Keratinocyte (primary cell): ENCODE results near the gene C20orf144. TPM values are rescaled to one million over a fixed set of nuclear protein-coding genes. Genes with fewer than 3 reads are reported as not detected.

Experiments
- DNase-seq: peaks from one replicate; pipeline ENCODE4 v3.0.0-alpha.2; 2011; ENCODE audit warnings: low read depth, missing footprints, low spot score
- FAIRE-seq: peaks from 2 replicates; lab custom pipeline; 2011; peaks lifted over from hg19 to GRCh38; lab: Jason Lieb, UNC
- H2AFZ ChIP-seq: 2 replicates; pipeline ENCODE4 v1.6.0; 2012; ENCODE audit warnings: low read length, control low read depth, inconsistent platforms; ENCODE audit not compliant: control insufficient read depth
- H3K27ac ChIP-seq: 2 replicates; pipeline ENCODE4 v1.5.1; 2011; ENCODE audit warnings: low read length; ENCODE audit not compliant: control insufficient read depth, insufficient read depth
- H3K27me3 ChIP-seq: 3 replicates; pipeline ENCODE4 v1.6.0; 2011; ENCODE audit warnings: low read length; ENCODE audit not compliant: control insufficient read depth, insufficient read depth; ENCODE audit errors: extremely low read depth
- H3K36me3 ChIP-seq, 2 experiments: 2 replicates in 1 of 2; 3 replicates in 1 of 2; pipeline ENCODE4 v1.5.1; 2011; ENCODE audit warnings: low read length in 2 of 2, mild to moderate bottlenecking in 1 of 2; ENCODE audit not compliant: control insufficient read depth in 2 of 2, insufficient read depth in 2 of 2; ENCODE audit errors: extremely low read depth in 1 of 2
- H3K4me1 ChIP-seq: 3 replicates; pipeline ENCODE4 v1.5.1; 2011; ENCODE audit warnings: low read length; ENCODE audit not compliant: control insufficient read depth, insufficient read depth; ENCODE audit errors: extremely low read depth
- H3K4me2 ChIP-seq: 3 replicates; pipeline ENCODE4 v1.6.0; 2011; ENCODE audit warnings: low read depth, low read length; ENCODE audit not compliant: control insufficient read depth, insufficient read depth; ENCODE audit errors: extremely low read depth
- H3K4me3 ChIP-seq, 3 experiments: fragments of 200-600 bp in 1 of 3; sonication (generic) in 1 of 3; 2 replicates in 2 of 3; 3 replicates in 1 of 3; pipeline ENCODE4 v1.5.1; 2011 to 2016; ENCODE audit warnings: low read length in 3 of 3, mild to moderate bottlenecking in 3 of 3, control low read depth in 2 of 3, inconsistent platforms in 1 of 3, low read depth in 1 of 3, mixed read lengths in 1 of 3, mixed run types in 1 of 3, moderate library complexity in 1 of 3; ENCODE audit not compliant: control insufficient read depth in 2 of 3, insufficient read depth in 2 of 3; ENCODE audit errors: extremely low read depth in 1 of 3
- H3K79me2 ChIP-seq: 2 replicates; pipeline ENCODE4 v1.6.0; 2012; ENCODE audit warnings: low read length; ENCODE audit not compliant: control insufficient read depth, insufficient read depth
- H3K9ac ChIP-seq: 3 replicates; pipeline ENCODE4 v1.6.0; 2011; ENCODE audit warnings: low read length; ENCODE audit not compliant: control insufficient read depth, insufficient read depth; ENCODE audit errors: extremely low read depth
- H3K9me1 ChIP-seq: 3 replicates; pipeline ENCODE4 v1.6.0; 2011; ENCODE audit warnings: low read length; ENCODE audit not compliant: control insufficient read depth, insufficient read depth; ENCODE audit errors: extremely low read depth
- H3K9me3 ChIP-seq: 2 replicates; pipeline ENCODE4 v1.5.1; 2012; ENCODE audit warnings: low read depth, low read length; ENCODE audit not compliant: control insufficient read depth
- H4K20me1 ChIP-seq: 3 replicates; pipeline ENCODE4 v1.6.0; 2011; ENCODE audit warnings: low read length; ENCODE audit not compliant: control insufficient read depth, insufficient read depth; ENCODE audit errors: extremely low read depth
- CTCF ChIP-seq, 3 experiments: IDR thresholded peaks in 1 of 3; conservative IDR thresholded peaks in 1 of 3; optimal IDR thresholded peaks in 1 of 3; 2 replicates in 2 of 3; 3 replicates in 1 of 3; pipeline versions ENCODE3 to v1.5.1; 2011; ENCODE audit warnings: low read length in 3 of 3, mild to moderate bottlenecking in 3 of 3, moderate library complexity in 2 of 3, control low read depth in 1 of 3, inconsistent platforms in 1 of 3; ENCODE audit not compliant: insufficient read depth in 2 of 3; ENCODE audit errors: extremely low read depth in 1 of 3
- EZH2 ChIP-seq: IDR thresholded peaks from one replicate; pipeline ENCODE4 v1.6.1; 2012; ENCODE audit warnings: inconsistent platforms, mild to moderate bottlenecking, low read length, moderate library complexity
- dilution Hi-C: fragments of 300-500 bp; cut with MboI; formaldehyde crosslinking; loops from one replicate; pipeline ENCODE4 v1.7.0; 2020; ENCODE audit warnings: low sequenced_read_pairs; ENCODE audit not compliant: extremely low pct_ligation_motif_present
- polyA plus RNA-seq, 5 experiments: library from polyadenylated mRNA; depleted of rRNA in 3 of 5; stranded (reverse) in 3 of 5; stranded (forward) in 1 of 5; unstranded in 1 of 5; fragments of >200 nt; gene quantifications; 1 replicate in 1 of 5; 2 replicates in 3 of 5; 3 replicates in 1 of 5; pipeline versions ENCODE4 v1.2.1 to v1.2.3, GENCODE V29; 2011 to 2012; ENCODE audit warnings: missing spikeins in 2 of 5, low read depth in 1 of 5, low replicate concordance in 1 of 5

Gene C20orf144
- polyA plus RNA-seq, 1 donor (not counting 4 experiments of a cell fraction or from before 2014, with no cell fraction given) = 0.03 TPM

GRCh38 chr20:33694639-33695012, 32.5 kb downstream of the C20orf144 start:
- H3K9ac ChIP-seq = no peak overlapping the region
- FAIRE-seq = no peak
- dilution Hi-C loops = no loop called here

GRCh38 chr20:33696448-33696847, 34.3 kb downstream of the C20orf144 start:
- no peak overlapping the region for H2AFZ ChIP-seq
- H3K4me2 ChIP-seq = no peak overlapping the region
- H4K20me1 ChIP-seq = no peaks in the 10 kb centered on the region
- H3K36me3 ChIP-seq = no peaks in the 10 kb centered on the region
- H3K9me3 ChIP-seq = no peaks in the 10 kb centered on the region
- no peak overlapping the region for H3K9ac ChIP-seq
- DNase-seq = no peak
- no peaks in the 10 kb centered on the region for H3K4me1 ChIP-seq
- no peaks in the 10 kb centered on the region for H3K79me2 ChIP-seq
- no peak for FAIRE-seq
- dilution Hi-C loops = no loop called here
- no peak overlapping the region for H3K4me3 ChIP-seq
- no peaks in the 10 kb centered on the region for H3K27me3 ChIP-seq
- no peaks in the 10 kb centered on the region for H3K9me1 ChIP-seq
- TF ChIP-seq CTCF (optimal IDR thresholded peaks at IDR 0.05 in 1 of 3, IDR thresholded peaks at IDR 0.05 in 1 of 3, conservative IDR thresholded peaks at IDR 0.05 in 1 of 3; ENCODE audit: extremely low read depth in 1 of 3, insufficient read depth in 2 of 3, low read length in 3 of 3) (no peak), EZH2 (no peak)
- no peak overlapping the region for H3K27ac ChIP-seq

More at GRCh38 chr20:33694639-33695012, 32.5 kb downstream of the C20orf144 start:
- Histone ChIP-seq H3K27me3 (no peaks in the 10 kb centered on the region), H3K4me3 (no peak overlapping the region), H4K20me1 (no peaks in the 10 kb centered on the region), H3K27ac (no peak overlapping the region), H3K36me3 (no peaks in the 10 kb centered on the region), H3K9me3 (no peaks in the 10 kb centered on the region), H3K4me1 (no peaks in the 10 kb centered on the region), H3K79me2 (no peaks in the 10 kb centered on the region), H3K9me1 (no peaks in the 10 kb centered on the region), H2AFZ (no peak overlapping the region), H3K4me2 (no peak overlapping the region)
- TF ChIP-seq CTCF (optimal IDR thresholded peaks at IDR 0.05 in 1 of 3, IDR thresholded peaks at IDR 0.05 in 1 of 3, conservative IDR thresholded peaks at IDR 0.05 in 1 of 3; ENCODE audit: extremely low read depth in 1 of 3, insufficient read depth in 2 of 3, low read length in 3 of 3) = no peak
- no peak for TF ChIP-seq EZH2
- no peak for DNase-seq
